ENCODE measurements around the gene CPNE9.
A peak's percentile ranks its signal among the peaks of the same experiment; 100 is the strongest.

CPNE9 gene

GRCh38 chr3:9716801-9717555 is 13.3 kb downstream of the CPNE9 start:
- no peak for DNase-seq

GRCh38 chr3:9717563-9717962 is 13.9 kb downstream of the CPNE9 start:
- no peak for DNase-seq

- no peak for DNase-seq
Observed at GRCh38 chr3:9718118-9718517, 14.5 kb downstream of the CPNE9 start.

GRCh38 chr3:9721015-9721699 is 17.5 kb downstream of the CPNE9 start:
- DNase-seq, result no peak

GRCh38 chr3:9721700-9722060 is 18.0 kb downstream of the CPNE9 start:
- no peak for DNase-seq

GRCh38 chr3:9725775-9726515 is 22.3 kb downstream of the CPNE9 start:
- DNase-seq, result no peak

GRCh38 chr3:9727041-9727595 is 23.5 kb downstream of the CPNE9 start:
- no peak for DNase-seq

GRCh38 chr3:9727743-9728142 is 24.1 kb downstream of the CPNE9 start:
- DNase-seq, result no peak

GRCh38 chr3:9729419-9729818 is 25.8 kb downstream of the CPNE9 start:
- no peak for DNase-seq

GRCh38 chr3:9730657-9731205 is 27.1 kb downstream of the CPNE9 start:
- peak; percentile 59 for DNase-seq

GRCh38 chr3:9731206-9732079 is 27.8 kb downstream of the CPNE9 start, which contains the start of gene BRPF1:
TSS of gene BRPF1 (plus strand) at chr3:9731735. CDS start at chr3:9734141, 2,406 bp downstream.
- peak; percentile 99 for DNase-seq

GRCh38 chr3:9732080-9732739 is 28.6 kb downstream of the CPNE9 start:
- no peak for DNase-seq

- DNase-seq, result no peak
Observed at GRCh38 chr3:9732740-9733115, 29.1 kb downstream of the CPNE9 start.

- DNase-seq, result no peak
Observed at GRCh38 chr3:9736831-9737230, 33.2 kb downstream of the CPNE9 start.

GRCh38 chr3:9739181-9739580 is 35.5 kb downstream of the CPNE9 start:
- DNase-seq, result no peak

GRCh38 chr3:9742560-9742959 is 38.9 kb downstream of the CPNE9 start:
- no peak for DNase-seq

GRCh38 chr3:9743548-9743947 is 39.9 kb downstream of the CPNE9 start:
- DNase-seq, result no peak

- no peak for DNase-seq
Observed at GRCh38 chr3:9744162-9744561, 40.5 kb downstream of the CPNE9 start.

- DNase-seq, result no peak
Observed at GRCh38 chr3:9745521-9745920, 41.9 kb downstream of the CPNE9 start.

- peak; percentile 8 for DNase-seq
Observed at GRCh38 chr3:9746330-9746729, 42.7 kb downstream of the CPNE9 start.

GRCh38 chr3:9747267-9747666 is 43.6 kb downstream of the CPNE9 start:
- no peak for DNase-seq

GRCh38 chr3:9748031-9748430 is 44.4 kb downstream of the CPNE9 start:
- no peak for DNase-seq
